Liver (tissue), 3 donors: ENCODE data around the gene KLHL2.
"Not testable (repeated sequence)": the region's sequence is repeated elsewhere in the genome, so short reads cannot be mapped to it uniquely, and the experiment has no call there.

Experiments used
- CTCF ChIP-seq: fragments of 150-350 bp; IDR thresholded peaks from 2 replicates; pipeline ENCODE4 v1.5.1; 2017; ENCODE audit warnings: improper control_type of control experiment, low read depth, low read length; ENCODE audit not compliant: missing input control
- EGR1 ChIP-seq, 2 donors: IDR thresholded peaks; 2 replicates each; pipeline ENCODE4 v1.6.1; 2016 to 2018; ENCODE audit warnings: antibody characterized with exemption in 2 of 2, low read depth in 2 of 2
- FOXA2 ChIP-seq: IDR thresholded peaks from 2 replicates; pipeline ENCODE4 v1.6.1; 2016; ENCODE audit warnings: antibody characterized with exemption
- GABPA ChIP-seq, 2 donors: IDR thresholded peaks in 1 of 2; conservative IDR thresholded peaks in 1 of 2; 2 replicates each; pipeline ENCODE4 v1.6.1; 2016; ENCODE audit warnings: antibody characterized with exemption in 2 of 2, mild to moderate bottlenecking in 1 of 2, moderate library complexity in 1 of 2
- HNF4G ChIP-seq: IDR thresholded peaks from 2 replicates; pipeline ENCODE4 v1.6.1; 2016; ENCODE audit warnings: antibody characterized with exemption
- JUND ChIP-seq, 2 donors: IDR thresholded peaks; 2 replicates each; pipeline ENCODE4 v1.6.1; 2016; ENCODE audit warnings: antibody characterized with exemption in 2 of 2
- MAX ChIP-seq: IDR thresholded peaks from 2 replicates; pipeline ENCODE4 v1.6.1; 2016; ENCODE audit warnings: antibody characterized with exemption
- REST ChIP-seq: IDR thresholded peaks from 2 replicates; pipeline ENCODE4 v1.6.1; 2016; ENCODE audit warnings: antibody characterized with exemption, mild to moderate bottlenecking
- RXRA ChIP-seq, 2 donors: IDR thresholded peaks; 2 replicates each; pipeline ENCODE4 v1.6.1; 2017 to 2018; ENCODE audit warnings: antibody characterized with exemption in 2 of 2, mild to moderate bottlenecking in 1 of 2
- SP1 ChIP-seq: IDR thresholded peaks from 2 replicates; pipeline ENCODE4 v1.6.1; 2018; ENCODE audit warnings: antibody characterized with exemption, mild to moderate bottlenecking
- TAF1 ChIP-seq: conservative IDR thresholded peaks from 2 replicates; pipeline ENCODE4 v1.6.1; 2016; ENCODE audit warnings: antibody characterized with exemption, mild to moderate bottlenecking
- YY1 ChIP-seq: IDR thresholded peaks from 2 replicates; pipeline ENCODE4 v1.6.1; 2016; ENCODE audit warnings: antibody characterized with exemption, mild to moderate bottlenecking
- ZBTB33 ChIP-seq: IDR thresholded peaks from 2 replicates; pipeline ENCODE4 v1.6.1; 2016; ENCODE audit warnings: antibody characterized with exemption
- donor health status: healthy.
- donor health status: healthy.

GRCh38 chr4:165213404-165213803, 6.0 kb downstream of the KLHL2 start:
- not testable (repeated sequence) for TF ChIP-seq GABPA (IDR thresholded peaks at IDR 0.05 in 1 of 2, conservative IDR thresholded peaks at IDR 0.05 in 1 of 2); CTCF; YY1; REST; EGR1 (IDR thresholded peaks at IDR 0.05; ENCODE audit: low read depth in 2 of 2); TAF1; RXRA (IDR thresholded peaks at IDR 0.05); MAX; HNF4G; SP1; JUND (IDR thresholded peaks at IDR 0.05); ZBTB33; FOXA2
